Vagina (tissue), 2 donors: ENCODE measurements around the gene SNX1.

Experiments used
- POLR2A ChIP-seq, 2 donors: fragments of 450-650 bp; IDR thresholded peaks; one replicate each; pipeline ENCODE4 v1.6.1; 2017; ENCODE audit warnings: antibody characterized with exemption in 2 of 2, mild to moderate bottlenecking in 2 of 2, moderate library complexity in 2 of 2
- TF ChIP-seq, protein P1 (sequence below), 3 experiments: fragments of 450-650 bp in 2 of 3; fragments of 200-600 bp in 1 of 3; sonication (generic) in 1 of 3; IDR thresholded peaks; one replicate each; pipeline ENCODE4 v1.5.1; 2017 to 2019; ENCODE audit warnings: antibody characterized with exemption in 3 of 3, mild to moderate bottlenecking in 2 of 3, moderate library complexity in 2 of 3

- no peak for TF ChIP-seq POLR2A (IDR thresholded peaks at IDR 0.05)
- TF ChIP-seq, protein P1, sequence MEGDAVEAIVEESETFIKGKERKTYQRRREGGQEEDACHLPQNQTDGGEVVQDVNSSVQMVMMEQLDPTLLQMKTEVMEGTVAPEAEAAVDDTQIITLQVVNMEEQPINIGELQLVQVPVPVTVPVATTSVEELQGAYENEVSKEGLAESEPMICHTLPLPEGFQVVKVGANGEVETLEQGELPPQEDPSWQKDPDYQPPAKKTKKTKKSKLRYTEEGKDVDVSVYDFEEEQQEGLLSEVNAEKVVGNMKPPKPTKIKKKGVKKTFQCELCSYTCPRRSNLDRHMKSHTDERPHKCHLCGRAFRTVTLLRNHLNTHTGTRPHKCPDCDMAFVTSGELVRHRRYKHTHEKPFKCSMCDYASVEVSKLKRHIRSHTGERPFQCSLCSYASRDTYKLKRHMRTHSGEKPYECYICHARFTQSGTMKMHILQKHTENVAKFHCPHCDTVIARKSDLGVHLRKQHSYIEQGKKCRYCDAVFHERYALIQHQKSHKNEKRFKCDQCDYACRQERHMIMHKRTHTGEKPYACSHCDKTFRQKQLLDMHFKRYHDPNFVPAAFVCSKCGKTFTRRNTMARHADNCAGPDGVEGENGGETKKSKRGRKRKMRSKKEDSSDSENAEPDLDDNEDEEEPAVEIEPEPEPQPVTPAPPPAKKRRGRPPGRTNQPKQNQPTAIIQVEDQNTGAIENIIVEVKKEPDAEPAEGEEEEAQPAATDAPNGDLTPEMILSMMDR (IDR thresholded peaks at IDR 0.05), result peak; percentile 83 to 91 (median 90)
These were observed 28.2 kb upstream of the SNX1 start for GRCh38 chr15:64067564-64068030.
